K562 (cell line): ENCODE results near the gene CRIP1.

ENCODE experiments used
- FOSL1 ChIP-seq: fragments of 200-800 bp; sonication (Bioruptor generic); conservative IDR thresholded peaks from 2 replicates; pipeline ENCODE4 v1.6.1; 2016; ENCODE audit warnings: missing genetic modification characterization, missing compliant biosample characterization
- HIVEP1 ChIP-seq: fragments of 250-450 bp; sonication (Bioruptor Pico); IDR thresholded peaks from 2 replicates; pipeline ENCODE4 v1.4.0; 2020; ENCODE audit warnings: mild to moderate bottlenecking
- TOE1 ChIP-seq, 2 experiments: fragments of 450-650 bp in 1 of 2; sonication (generic) in 1 of 2; formaldehyde crosslinking in 1 of 2; IDR thresholded peaks; 2 replicates each; pipeline versions ENCODE4 v1.7.1 to v1.8.0; 2016 to 2022; ENCODE audit warnings: borderline replicate concordance in 2 of 2, mild to moderate bottlenecking in 2 of 2, antibody characterized with exemption in 1 of 2, inconsistent platforms in 1 of 2, low read depth in 1 of 2, missing genetic modification reagents in 1 of 2, moderate library complexity in 1 of 2
- ZBTB8A ChIP-seq: fragments of 450-650 bp; IDR thresholded peaks from 2 replicates; pipeline ENCODE4 v1.6.1; 2018; ENCODE audit warnings: mild to moderate bottlenecking, moderate library complexity; ENCODE audit not compliant: partially characterized antibody
- TF ChIP-seq, protein P1 (sequence below): fragments of 450-650 bp; formaldehyde crosslinking; IDR thresholded peaks from 2 replicates; pipeline ENCODE4 v1.4.0; 2022; ENCODE audit warnings: missing genetic modification characterization
- TF ChIP-seq, protein P2 (sequence below): sonication (generic); formaldehyde crosslinking; IDR thresholded peaks from 2 replicates; pipeline ENCODE4 v1.8.0; 2022; ENCODE audit warnings: mild to moderate bottlenecking, low read depth, missing genetic modification reagents
- TF ChIP-seq, protein P3 (sequence below), 2 experiments: fragments of 450-650 bp; formaldehyde crosslinking in 1 of 2; IDR thresholded peaks; 2 replicates each; pipeline versions ENCODE4 v1.4.0 to v1.6.1; 2014 to 2020; ENCODE audit warnings: mild to moderate bottlenecking in 2 of 2, borderline replicate concordance in 1 of 2, low read depth in 1 of 2

DNA sequence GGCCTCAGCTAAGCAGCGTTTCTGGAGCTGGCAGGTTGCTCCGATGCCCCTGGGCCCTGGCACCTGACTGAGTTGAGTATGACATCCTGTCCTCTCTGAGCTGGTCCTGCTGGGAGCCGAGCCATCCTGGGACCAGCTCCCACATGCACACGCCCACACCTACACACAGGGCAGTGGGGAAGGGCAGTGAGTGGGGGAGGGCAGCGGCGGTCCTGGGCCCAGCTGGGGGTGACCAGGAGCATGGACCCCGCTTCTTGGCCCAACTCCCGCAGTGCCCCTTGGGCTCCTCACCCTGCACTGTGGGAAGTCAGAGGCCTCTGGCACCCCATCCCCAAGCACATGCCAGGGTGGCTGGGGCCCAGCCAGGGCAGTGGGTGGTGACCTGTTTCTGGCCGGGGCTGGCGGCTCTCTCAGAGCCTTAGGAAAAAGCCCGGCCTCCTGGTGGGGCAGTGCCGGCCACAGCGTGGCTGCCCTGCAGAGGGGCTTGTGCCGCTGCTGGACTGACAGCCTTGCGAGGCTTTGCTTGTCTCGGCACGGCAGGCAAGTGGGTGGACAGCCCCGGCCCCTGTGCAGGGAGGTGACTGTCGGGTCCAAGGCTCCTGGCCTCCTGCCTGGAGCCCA lies 18.0 kb upstream of the CRIP1 start:
- TF ChIP-seq, protein P1, sequence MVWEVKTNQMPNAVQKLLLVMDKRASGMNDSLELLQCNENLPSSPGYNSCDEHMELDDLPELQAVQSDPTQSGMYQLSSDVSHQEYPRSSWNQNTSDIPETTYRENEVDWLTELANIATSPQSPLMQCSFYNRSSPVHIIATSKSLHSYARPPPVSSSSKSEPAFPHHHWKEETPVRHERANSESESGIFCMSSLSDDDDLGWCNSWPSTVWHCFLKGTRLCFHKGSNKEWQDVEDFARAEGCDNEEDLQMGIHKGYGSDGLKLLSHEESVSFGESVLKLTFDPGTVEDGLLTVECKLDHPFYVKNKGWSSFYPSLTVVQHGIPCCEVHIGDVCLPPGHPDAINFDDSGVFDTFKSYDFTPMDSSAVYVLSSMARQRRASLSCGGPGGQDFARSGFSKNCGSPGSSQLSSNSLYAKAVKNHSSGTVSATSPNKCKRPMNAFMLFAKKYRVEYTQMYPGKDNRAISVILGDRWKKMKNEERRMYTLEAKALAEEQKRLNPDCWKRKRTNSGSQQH = no peak
- TF ChIP-seq, protein P2, sequence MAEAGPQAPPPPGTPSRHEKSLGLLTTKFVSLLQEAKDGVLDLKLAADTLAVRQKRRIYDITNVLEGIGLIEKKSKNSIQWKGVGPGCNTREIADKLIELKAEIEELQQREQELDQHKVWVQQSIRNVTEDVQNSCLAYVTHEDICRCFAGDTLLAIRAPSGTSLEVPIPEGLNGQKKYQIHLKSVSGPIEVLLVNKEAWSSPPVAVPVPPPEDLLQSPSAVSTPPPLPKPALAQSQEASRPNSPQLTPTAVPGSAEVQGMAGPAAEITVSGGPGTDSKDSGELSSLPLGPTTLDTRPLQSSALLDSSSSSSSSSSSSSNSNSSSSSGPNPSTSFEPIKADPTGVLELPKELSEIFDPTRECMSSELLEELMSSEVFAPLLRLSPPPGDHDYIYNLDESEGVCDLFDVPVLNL (CRISPR knock-in tag) = no peak
- no peak for TF ChIP-seq TOE1 (IDR thresholded peaks at IDR 0.05; ENCODE audit: borderline replicate concordance)
- TF ChIP-seq TOE1 (CRISPR knock-in tag; IDR thresholded peaks at IDR 0.05; ENCODE audit: borderline replicate concordance, low read depth) = no peak
- no peak for TF ChIP-seq FOSL1 (tag)
- no peak for TF ChIP-seq ZBTB8A
- TF ChIP-seq HIVEP1 (CRISPR knock-in tag) = no peak
- TF ChIP-seq, protein P3, sequence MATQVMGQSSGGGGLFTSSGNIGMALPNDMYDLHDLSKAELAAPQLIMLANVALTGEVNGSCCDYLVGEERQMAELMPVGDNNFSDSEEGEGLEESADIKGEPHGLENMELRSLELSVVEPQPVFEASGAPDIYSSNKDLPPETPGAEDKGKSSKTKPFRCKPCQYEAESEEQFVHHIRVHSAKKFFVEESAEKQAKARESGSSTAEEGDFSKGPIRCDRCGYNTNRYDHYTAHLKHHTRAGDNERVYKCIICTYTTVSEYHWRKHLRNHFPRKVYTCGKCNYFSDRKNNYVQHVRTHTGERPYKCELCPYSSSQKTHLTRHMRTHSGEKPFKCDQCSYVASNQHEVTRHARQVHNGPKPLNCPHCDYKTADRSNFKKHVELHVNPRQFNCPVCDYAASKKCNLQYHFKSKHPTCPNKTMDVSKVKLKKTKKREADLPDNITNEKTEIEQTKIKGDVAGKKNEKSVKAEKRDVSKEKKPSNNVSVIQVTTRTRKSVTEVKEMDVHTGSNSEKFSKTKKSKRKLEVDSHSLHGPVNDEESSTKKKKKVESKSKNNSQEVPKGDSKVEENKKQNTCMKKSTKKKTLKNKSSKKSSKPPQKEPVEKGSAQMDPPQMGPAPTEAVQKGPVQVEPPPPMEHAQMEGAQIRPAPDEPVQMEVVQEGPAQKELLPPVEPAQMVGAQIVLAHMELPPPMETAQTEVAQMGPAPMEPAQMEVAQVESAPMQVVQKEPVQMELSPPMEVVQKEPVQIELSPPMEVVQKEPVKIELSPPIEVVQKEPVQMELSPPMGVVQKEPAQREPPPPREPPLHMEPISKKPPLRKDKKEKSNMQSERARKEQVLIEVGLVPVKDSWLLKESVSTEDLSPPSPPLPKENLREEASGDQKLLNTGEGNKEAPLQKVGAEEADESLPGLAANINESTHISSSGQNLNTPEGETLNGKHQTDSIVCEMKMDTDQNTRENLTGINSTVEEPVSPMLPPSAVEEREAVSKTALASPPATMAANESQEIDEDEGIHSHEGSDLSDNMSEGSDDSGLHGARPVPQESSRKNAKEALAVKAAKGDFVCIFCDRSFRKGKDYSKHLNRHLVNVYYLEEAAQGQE (IDR thresholded peaks at IDR 0.05; ENCODE audit: borderline replicate concordance) = no peak
- TF ChIP-seq, protein P3 (CRISPR knock-in tag; IDR thresholded peaks at IDR 0.05; ENCODE audit: low read depth) = no peak
